ENCODE measurements around the gene DBH.

Gene DBH

DNA sequence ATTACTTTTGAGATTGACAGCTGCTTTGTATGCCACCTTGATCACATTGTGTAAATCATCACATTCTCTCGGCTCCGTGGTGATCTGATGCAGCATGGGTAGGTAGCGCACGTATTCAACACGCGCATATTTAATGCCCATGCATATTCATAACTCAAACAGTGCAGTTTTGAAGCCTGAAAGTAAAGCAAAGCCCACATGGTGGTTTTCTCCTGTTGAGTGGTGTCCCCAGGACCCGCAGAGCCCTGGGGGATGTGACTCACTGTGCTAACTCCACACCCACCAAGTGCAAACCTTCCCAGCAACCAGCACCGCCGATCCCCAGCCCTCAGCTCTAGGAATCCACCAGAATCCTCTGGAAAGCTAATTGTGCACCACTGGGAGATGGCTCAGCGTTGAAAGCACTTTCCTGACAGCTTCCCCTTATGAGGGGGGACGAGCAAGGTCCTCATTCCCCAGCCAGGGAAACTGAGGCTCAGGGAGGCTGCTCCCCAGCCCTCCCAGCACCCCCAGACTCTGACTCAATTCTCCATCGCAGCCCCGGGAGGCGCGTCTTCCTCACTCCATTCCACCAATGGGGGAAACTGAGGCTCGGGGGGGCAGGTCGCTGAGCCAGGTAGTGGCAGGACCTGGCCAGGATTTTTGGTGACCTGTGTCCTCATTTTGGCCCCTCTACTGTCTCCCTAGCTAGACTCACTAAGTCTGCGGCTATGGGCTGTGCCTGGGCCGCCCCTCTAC lies 55.6 kb downstream of the DBH start:
- peak; percentile 90 for ATAC-seq
- Mint-ChIP-seq H3K9me3 (no peaks in the 10 kb centered on the region), H3K27me3 (no peaks in the 10 kb centered on the region), H3K27ac (no peak overlapping the region), H3K36me3 (ENCODE audit: low read depth) (no peaks in the 10 kb centered on the region), H3K4me1 (peaks cover 11% of the 10 kb centered on the region), H3K4me3 (no peak overlapping the region)
- DNase-seq: peak; percentile 44

DNA sequence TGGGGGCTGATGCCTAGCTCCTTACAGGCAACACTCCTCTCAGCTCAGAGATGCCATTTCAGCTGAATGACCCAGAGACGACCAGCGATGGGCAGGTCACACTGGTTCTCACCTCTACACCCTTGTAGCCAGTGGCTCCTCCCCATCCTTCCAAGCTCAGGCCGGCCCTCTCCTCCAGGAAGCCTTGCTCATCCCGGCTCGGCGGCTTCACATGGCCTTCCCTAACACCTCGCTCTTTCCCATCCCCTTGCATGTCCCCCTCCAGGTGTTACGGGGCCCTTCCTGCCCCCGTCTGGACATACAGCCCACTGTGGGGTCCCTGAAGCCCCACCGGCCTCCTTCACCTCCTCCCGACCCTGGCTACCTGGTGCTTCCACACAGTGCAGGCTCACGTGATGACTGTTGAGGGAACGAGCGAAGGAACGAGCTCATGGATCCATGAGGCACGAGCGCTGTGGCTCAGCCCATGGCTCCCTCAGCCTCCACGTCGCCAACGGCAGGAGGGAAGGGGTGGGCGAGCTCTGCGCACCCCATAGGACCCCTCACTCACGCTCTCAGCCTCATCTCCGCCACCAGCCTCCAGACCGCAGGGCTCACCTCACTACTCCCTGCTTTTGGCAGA lies 56.3 kb downstream of the DBH start:
- H3K9me3 Mint-ChIP-seq: no peaks in the 10 kb centered on the region
- no peaks in the 10 kb centered on the region for H3K36me3 Mint-ChIP-seq (ENCODE audit: low read depth)
- H3K27me3 Mint-ChIP-seq: no peaks in the 10 kb centered on the region
- peaks cover 11% of the 10 kb centered on the region for H3K4me1 Mint-ChIP-seq
- H3K27ac Mint-ChIP-seq: no peak overlapping the region
- H3K4me3 Mint-ChIP-seq: no peak overlapping the region
- ATAC-seq: no peak
- DNase-seq: no peak

DNA sequence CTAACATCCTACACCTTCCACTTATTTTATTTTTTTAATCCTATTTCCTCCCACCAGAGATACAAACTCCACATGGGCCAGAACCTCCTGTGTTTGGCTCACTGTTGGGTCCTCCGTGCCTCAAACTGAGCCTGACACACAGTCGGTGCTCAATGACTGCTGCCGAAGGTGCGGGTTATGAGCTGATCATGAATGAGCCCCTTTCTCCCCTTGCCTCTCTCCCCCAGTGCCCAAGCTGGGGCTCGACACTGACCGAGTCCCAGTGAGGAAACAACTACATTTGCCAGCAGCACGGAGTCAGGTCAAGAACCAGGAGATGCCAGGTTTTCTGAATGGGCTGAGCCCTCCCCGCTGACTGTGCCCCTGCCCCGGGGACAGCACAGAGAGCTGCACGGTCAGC lies 57.0 kb downstream of the DBH start:
- H3K36me3 Mint-ChIP-seq (ENCODE audit: low read depth): no peaks in the 10 kb centered on the region
- no peaks in the 10 kb centered on the region for H3K9me3 Mint-ChIP-seq
- H3K27ac Mint-ChIP-seq: no peak overlapping the region
- no peak for ATAC-seq
- H3K4me1 Mint-ChIP-seq: peaks cover 11% of the 10 kb centered on the region
- no peak for DNase-seq
- no peak overlapping the region for H3K4me3 Mint-ChIP-seq
- no peaks in the 10 kb centered on the region for H3K27me3 Mint-ChIP-seq

DNA sequence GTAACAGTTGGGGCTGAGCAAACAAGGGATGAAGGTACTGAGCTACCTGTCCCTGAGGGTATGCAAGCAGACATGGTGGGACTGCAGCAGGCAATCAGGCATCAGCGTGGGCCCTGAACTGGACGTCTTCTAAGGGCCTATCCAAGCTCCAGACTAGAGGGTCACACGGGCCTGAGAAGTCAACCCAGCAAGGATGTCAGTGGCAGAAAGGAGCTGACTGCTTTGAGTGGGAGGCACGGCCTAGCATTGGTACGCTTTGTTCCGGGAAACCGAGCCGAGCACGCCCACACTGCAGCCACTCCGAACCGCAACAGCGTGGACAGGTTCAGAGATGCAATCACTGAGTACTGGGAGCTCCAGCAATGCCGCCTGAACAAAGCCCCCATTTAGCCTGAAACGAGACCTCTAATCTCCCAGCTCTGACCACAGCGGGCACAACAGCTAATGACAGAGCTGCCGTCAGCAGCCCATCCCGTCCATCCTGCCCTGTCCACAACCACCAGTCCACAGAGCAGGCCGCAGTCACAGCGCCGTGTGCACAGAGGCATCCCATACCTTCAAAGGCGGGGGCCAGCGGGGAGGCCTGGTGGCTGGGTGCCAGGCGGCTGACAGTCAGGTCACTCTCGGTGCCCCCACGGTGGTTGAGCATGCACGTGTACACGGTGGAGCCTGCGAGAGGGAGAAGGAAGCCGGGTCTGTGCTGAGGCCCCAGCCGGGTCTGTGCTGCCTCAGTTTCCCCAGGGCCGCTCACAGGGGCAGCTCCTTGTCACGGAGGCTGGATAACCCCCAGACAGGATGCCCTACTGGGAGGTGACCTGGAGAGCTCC lies 57.8 kb downstream of the DBH start:
- no peaks in the 10 kb centered on the region for H3K9me3 Mint-ChIP-seq
- H3K27me3 Mint-ChIP-seq: no peaks in the 10 kb centered on the region
- peaks cover 14% of the 10 kb centered on the region for H3K4me1 Mint-ChIP-seq
- H3K27ac Mint-ChIP-seq: no peak overlapping the region
- no peaks in the 10 kb centered on the region for H3K36me3 Mint-ChIP-seq (ENCODE audit: low read depth)
- DNase-seq (no peak), ATAC-seq (no peak)
- no peak overlapping the region for H3K4me3 Mint-ChIP-seq

DNA sequence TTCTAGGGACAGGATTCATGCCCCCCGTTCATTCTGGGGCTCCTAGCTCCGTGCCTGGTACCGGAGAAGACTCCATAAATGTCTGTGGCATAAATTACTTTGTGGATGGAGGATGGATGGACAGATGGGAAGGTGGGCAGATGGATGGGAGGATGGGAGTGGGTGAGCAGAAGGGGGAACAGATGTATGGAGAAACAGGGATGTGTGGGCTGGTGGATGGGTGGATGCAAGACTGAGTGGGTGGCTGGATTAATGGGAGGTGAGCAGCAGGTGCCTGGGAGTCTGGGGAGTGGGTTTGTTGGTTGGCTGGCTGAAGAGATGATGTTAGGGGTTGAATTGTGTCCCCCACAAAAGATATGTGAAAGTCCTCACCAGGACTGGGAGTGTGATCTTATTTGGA lies 58.5 kb downstream of the DBH start:
- H3K27ac Mint-ChIP-seq: no peak overlapping the region
- H3K4me1 Mint-ChIP-seq: peaks cover 17% of the 10 kb centered on the region
- no peak for ATAC-seq
- no peaks in the 10 kb centered on the region for H3K36me3 Mint-ChIP-seq (ENCODE audit: low read depth)
- no peak overlapping the region for H3K4me3 Mint-ChIP-seq
- no peak for DNase-seq
- H3K9me3 Mint-ChIP-seq: peaks cover 3% of the 10 kb centered on the region
- no peaks in the 10 kb centered on the region for H3K27me3 Mint-ChIP-seq

DNA sequence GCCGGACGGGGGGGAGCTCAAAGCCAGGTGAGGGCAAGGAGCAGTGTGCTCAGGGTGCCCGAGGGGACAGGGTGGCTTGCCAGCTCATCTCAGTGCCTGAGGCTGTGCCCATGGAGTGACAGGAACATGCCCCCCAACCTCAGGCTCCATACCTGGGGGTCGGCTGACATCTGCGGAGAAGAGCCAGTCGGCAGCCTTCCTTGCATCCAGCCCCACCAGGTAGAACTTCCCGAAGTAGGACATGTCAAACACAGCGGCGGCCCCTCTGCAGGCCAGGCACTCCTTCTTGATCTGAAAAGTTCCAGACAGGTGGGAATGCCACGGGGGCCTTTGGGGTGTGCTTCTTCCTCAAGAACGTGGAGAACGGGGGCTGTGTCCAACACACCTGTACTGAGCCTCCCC lies 59.9 kb downstream of the DBH start:
- ATAC-seq (no peak), DNase-seq (no peak)
- no peaks in the 10 kb centered on the region for H3K36me3 Mint-ChIP-seq (ENCODE audit: low read depth)
- H3K4me1 Mint-ChIP-seq: peaks cover 27% of the 10 kb centered on the region
- H3K4me3 Mint-ChIP-seq: no peak overlapping the region
- no peaks in the 10 kb centered on the region for H3K27me3 Mint-ChIP-seq
- H3K27ac Mint-ChIP-seq: no peak overlapping the region
- peaks cover 4% of the 10 kb centered on the region for H3K9me3 Mint-ChIP-seq

DNA sequence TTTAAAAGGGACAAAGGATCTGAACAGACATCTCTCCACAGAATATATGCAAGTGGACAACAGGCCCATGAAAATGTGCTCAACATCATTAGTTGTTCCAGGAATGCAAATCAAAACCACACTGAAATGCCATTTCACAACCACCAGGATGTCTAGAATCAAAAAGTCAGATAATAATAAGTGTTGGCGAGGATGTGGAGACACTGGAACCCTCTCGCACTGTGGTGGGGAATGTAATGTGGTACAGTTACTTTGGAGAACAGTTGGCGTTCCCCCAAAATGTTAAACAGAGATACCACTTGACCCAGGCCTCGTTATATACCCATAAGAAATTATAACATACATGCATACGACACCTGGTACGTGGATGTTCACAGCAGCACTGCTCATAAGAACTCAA lies 63.4 kb downstream of the DBH start:
- Mint-ChIP-seq H3K4me1 (peaks cover 32% of the 10 kb centered on the region), H3K27me3 (no peaks in the 10 kb centered on the region), H3K27ac (no peak overlapping the region), H3K9me3 (peaks cover 4% of the 10 kb centered on the region), H3K4me3 (no peak overlapping the region), H3K36me3 (ENCODE audit: low read depth) (no peaks in the 10 kb centered on the region)
- ATAC-seq (no peak), DNase-seq (no peak)

DNA sequence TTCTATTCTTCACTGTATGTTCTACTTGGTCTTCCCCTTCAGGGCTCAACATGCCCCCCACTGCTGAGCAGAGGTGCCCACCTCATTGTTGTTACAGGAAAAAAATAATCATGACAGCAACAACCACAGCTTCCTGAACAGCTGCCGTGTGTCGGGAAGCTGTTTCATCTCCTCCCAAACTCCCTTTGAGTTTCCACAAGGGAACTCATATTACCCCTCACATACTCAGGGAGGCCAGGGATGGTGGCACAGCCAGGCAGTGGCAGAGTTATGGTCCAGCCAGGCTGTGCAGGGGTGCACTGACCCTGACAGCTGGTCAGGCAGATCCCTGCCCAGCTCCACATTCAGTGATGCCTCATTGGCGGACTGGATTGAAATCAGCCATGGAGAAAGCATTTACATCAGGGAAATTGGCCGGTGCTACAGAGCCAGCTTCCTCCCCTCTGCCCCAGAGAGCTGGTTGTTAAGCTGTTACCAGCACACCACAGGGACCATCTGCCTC lies 64.7 kb downstream of the DBH start:
- Mint-ChIP-seq H3K4me3 (peak overlapping the region; percentile 72), H3K27ac (peak overlapping the region; percentile 84), H3K36me3 (ENCODE audit: low read depth) (no peaks in the 10 kb centered on the region), H3K9me3 (peaks cover 4% of the 10 kb centered on the region), H3K4me1 (peaks cover 32% of the 10 kb centered on the region), H3K27me3 (no peaks in the 10 kb centered on the region)
- DNase-seq (no peak), ATAC-seq (peak; percentile 33)

DNA sequence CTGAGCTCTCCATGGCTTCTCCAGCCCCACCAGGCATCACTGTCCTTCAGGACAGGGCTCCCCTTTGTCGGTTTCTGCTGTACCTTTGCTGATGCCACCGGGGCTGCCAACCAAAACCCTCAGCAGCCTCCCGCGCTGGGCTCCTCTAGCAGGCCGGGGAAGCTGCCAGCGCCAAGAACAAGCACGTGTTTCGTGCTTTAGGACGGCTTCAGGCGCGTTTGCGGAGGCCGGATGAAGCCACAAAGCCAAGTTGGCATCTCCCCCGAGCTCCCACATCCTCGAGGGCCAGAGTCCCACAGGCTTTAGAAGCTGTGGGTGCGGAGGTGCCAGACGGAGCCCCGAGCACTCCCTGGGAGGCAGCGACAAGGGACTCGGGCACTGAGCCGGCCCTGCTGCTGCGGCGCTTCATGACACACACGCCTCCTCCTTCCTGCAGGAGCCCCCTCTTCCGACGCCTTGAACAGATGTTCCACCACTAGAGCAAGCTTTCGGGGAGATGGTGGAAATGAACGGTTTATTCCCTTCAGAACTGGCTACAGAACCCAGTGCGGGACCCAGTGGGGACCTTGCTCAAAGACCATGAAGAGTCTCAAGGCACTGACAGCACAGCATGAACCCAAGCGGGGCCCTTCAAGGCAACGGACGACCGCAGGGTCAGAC lies 65.3 kb downstream of the DBH start:
- no peaks in the 10 kb centered on the region for H3K36me3 Mint-ChIP-seq (ENCODE audit: low read depth)
- H3K9me3 Mint-ChIP-seq: peaks cover 4% of the 10 kb centered on the region
- H3K4me1 Mint-ChIP-seq: peaks cover 35% of the 10 kb centered on the region
- DNase-seq (peak; percentile 60), ATAC-seq (peak; percentile 63)
- peak overlapping the region; percentile 84 for H3K27ac Mint-ChIP-seq
- no peaks in the 10 kb centered on the region for H3K27me3 Mint-ChIP-seq
- H3K4me3 Mint-ChIP-seq: peak overlapping the region; percentile 72

DNA sequence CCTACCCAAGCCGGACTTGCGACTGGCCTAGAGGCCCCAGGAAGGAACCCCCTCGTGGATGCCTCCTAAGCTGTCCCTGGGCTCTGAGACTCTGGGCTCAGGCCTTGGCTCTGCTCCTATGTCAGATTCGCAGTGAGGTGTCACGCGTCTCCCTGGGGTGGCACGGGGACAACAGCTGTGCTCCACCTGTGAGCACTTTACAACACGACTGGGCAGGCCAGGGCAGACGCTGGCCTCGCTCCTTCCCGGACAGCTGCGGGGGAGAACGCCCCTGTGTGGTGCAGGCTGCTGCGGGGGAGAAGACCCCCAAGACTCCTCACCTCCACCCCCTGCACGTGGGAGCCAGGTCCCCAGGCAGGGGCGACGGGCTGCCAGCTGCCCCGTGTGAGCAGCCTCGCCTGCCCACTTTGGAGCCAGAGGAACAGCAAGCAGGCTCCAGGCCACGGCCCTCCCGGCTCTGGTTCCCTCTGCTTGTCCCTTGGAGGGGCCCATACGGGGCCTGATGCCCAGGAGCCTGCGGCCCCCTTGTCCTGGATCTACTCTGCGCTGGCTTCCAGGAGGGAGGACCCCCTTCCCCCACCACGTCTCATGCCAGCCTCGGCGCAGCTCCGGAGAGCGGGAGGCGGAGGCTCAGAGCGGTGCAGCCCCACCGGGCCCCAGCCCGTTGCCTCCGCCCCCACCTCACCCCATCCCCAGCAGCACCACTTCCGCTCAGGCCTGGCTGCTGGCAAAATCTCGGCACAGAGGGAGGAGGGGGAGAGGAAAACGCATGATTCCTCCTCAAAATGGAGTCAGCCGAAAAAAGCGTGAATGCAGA lies 66.0 kb downstream of the DBH start:
- ATAC-seq (peak; percentile 81), DNase-seq (peak; percentile 71)
- Mint-ChIP-seq H3K4me1 (peaks cover 37% of the 10 kb centered on the region), H3K27me3 (no peaks in the 10 kb centered on the region), H3K4me3 (peak overlapping the region; percentile 76), H3K9me3 (peaks cover 4% of the 10 kb centered on the region), H3K36me3 (ENCODE audit: low read depth) (no peaks in the 10 kb centered on the region), H3K27ac (peak overlapping the region; percentile 84)

DNA sequence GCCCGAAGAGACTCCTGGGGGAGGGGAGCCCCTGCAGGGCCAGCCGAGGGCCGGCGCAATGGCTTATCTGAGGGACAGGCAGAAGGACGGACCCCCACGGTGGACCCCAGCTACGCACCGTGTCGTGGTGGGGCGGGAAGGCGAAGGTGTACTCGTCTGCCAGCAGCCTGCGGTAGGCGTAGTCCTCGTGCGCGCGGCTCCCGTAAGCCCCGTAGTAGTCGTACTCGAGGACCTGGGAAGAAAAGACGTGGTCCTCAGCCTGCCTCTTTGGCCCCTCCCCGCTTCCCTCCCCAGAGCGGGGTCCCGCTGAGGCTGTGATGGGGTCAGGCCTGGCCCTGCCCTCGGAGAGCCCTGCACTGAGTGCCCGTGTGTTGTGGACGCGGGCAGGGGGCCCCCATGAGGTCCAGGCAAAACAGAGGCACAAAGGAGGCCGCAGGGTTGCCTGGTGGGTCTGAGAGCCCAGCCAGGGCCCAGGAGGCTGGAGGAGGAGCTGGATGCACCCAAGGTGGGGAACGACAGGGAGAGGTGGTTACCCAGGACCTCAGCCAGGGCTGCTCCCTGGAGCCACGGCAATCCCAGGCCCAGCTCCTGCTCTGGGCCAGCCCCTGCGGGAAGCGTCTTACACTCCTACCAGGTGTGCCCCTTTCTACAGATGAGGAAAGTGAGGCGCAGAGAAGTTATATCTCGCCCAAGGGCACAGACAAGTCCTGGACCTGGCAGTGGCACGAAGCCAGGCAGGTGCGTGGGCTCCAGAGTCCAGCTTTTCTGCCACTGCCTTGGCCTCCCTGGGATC lies 66.8 kb downstream of the DBH start:
- no peak for ATAC-seq
- H3K4me3 Mint-ChIP-seq: peak overlapping the region; percentile 76
- peaks cover 4% of the 10 kb centered on the region for H3K9me3 Mint-ChIP-seq
- DNase-seq: no peak
- H3K4me1 Mint-ChIP-seq: peaks cover 37% of the 10 kb centered on the region
- no peaks in the 10 kb centered on the region for H3K36me3 Mint-ChIP-seq (ENCODE audit: low read depth)
- H3K27me3 Mint-ChIP-seq: no peaks in the 10 kb centered on the region
- H3K27ac Mint-ChIP-seq: peak overlapping the region; percentile 84

DNA sequence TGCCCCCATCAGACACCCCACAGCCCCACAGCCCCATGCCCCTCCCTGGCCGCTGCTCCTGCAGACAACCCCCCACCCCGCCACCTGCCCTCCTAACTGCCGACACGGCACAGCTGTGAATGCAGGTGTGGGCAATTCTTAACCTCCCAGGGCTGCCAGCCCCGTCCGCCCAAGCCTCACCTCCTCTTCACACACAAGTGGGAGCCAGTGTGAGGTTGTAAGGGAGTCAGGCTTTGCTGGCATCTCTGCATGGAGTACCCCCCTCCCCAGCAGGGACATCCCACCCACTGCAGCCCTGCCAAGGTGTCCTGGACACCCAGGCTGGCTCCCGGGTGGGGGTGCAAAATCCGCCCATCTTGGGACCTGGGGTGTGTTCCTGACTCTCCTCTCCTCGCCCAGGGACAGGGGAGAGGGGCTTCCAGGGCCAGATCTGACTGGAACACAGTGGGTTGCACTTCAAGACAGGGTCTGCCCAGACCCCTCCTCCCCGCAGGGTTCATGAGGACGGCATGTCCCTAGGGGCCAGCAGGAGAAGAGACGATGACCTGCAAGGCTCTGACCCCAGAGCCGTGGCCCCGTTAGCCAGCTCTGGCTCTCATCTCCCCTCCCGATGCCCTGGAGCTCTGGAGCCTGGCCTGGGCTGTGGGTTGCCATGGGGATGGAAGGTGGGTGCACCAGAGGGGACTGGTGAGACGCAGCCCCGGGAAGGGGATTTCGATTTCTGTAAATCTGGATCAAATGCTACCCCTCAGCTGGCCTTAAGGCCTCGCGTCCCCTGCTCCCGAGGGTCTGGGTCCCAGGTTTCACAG lies 67.6 kb downstream of the DBH start:
- no peak overlapping the region for H3K27ac Mint-ChIP-seq
- no peak for ATAC-seq
- no peak for DNase-seq
- no peaks in the 10 kb centered on the region for H3K36me3 Mint-ChIP-seq (ENCODE audit: low read depth)
- peaks cover 4% of the 10 kb centered on the region for H3K9me3 Mint-ChIP-seq
- no peak overlapping the region for H3K4me3 Mint-ChIP-seq
- peaks cover 35% of the 10 kb centered on the region for H3K4me1 Mint-ChIP-seq
- H3K27me3 Mint-ChIP-seq: no peaks in the 10 kb centered on the region
